Measurements from ENCODE around the gene CDH4. TPM values are rescaled to one million over a fixed set of nuclear protein-coding genes. Genes with fewer than 3 reads are reported as not detected.

The CDH4 gene
- total RNA-seq, 1 donor from 2014 or later = 0.17 TPM

- DNase-seq = no peak
Observed at GRCh38 chr20:61739832-61740118, 487.7 kb downstream of the CDH4 start.

- DNase-seq = no peak
Observed at GRCh38 chr20:61742097-61742825, 490.2 kb downstream of the CDH4 start.

GRCh38 chr20:61743606-61744005 is 491.5 kb downstream of the CDH4 start:
- no peak for DNase-seq

GRCh38 chr20:61744691-61745396 is 492.8 kb downstream of the CDH4 start:
- DNase-seq = peak; percentile 4

GRCh38 chr20:61745397-61746146 is 493.5 kb downstream of the CDH4 start:
- DNase-seq = no peak

- no peak for DNase-seq
Observed at GRCh38 chr20:61746147-61746646, 494.1 kb downstream of the CDH4 start.

- no peak for DNase-seq
Observed at GRCh38 chr20:61746781-61747180, 494.7 kb downstream of the CDH4 start.

GRCh38 chr20:61748376-61748775 is 496.3 kb downstream of the CDH4 start:
- DNase-seq = no peak

GRCh38 chr20:61749406-61750075 is 497.5 kb downstream of the CDH4 start:
- no peak for DNase-seq

GRCh38 chr20:61750093-61750492 is 498.0 kb downstream of the CDH4 start:
- no peak for DNase-seq

GRCh38 chr20:61752576-61752975 is 500.5 kb downstream of the CDH4 start:
- no peak for DNase-seq

GRCh38 chr20:61753316-61753942 is 501.4 kb downstream of the CDH4 start:
- DNase-seq = peak; percentile 58

- DNase-seq = no peak
Observed at GRCh38 chr20:61753987-61754956, 502.2 kb downstream of the CDH4 start.

GRCh38 chr20:61754976-61755778 is 503.1 kb downstream of the CDH4 start:
- DNase-seq = no peak

GRCh38 chr20:61755971-61756845 is 504.1 kb downstream of the CDH4 start:
- no peak for DNase-seq

- DNase-seq = no peak
Observed at GRCh38 chr20:61756966-61757677, 505.1 kb downstream of the CDH4 start.

GRCh38 chr20:61757678-61758563 is 505.9 kb downstream of the CDH4 start:
- DNase-seq = no peak

All from dermis blood vessel endothelial cell (primary cell).